SK-N-SH treated with all-trans-retinoic acid at 6 μM for 48 hours (cell line): Measurements from ENCODE around the gene DCLK2.

ENCODE experiments used
- ARNTL ChIP-seq: fragments of 450-650 bp; formaldehyde crosslinking; IDR thresholded peaks from 2 replicates; pipeline ENCODE4 v1.5.0; 2020; ENCODE audit warnings: low read depth, mild to moderate bottlenecking, moderate library complexity, borderline replicate concordance
- BACH2 ChIP-seq: fragments of 250-450 bp; sonication (Bioruptor Pico); IDR thresholded peaks from 2 replicates; pipeline ENCODE4 v1.9.0; 2021; ENCODE audit warnings: mild to moderate bottlenecking, borderline replicate concordance
- CSDC2 ChIP-seq: fragments of 250-450 bp; sonication (Bioruptor Pico); IDR thresholded peaks from 2 replicates; pipeline ENCODE4 v1.5.0; 2020; ENCODE audit warnings: mild to moderate bottlenecking, moderate library complexity
- PATZ1 ChIP-seq: fragments of 250-450 bp; sonication (Bioruptor Pico); IDR thresholded peaks from 2 replicates; pipeline ENCODE4 v1.8.0; 2020; ENCODE audit warnings: mild to moderate bottlenecking, moderate library complexity, borderline replicate concordance
- PPARA ChIP-seq: fragments of 250-450 bp; sonication (Bioruptor Pico); IDR thresholded peaks from 2 replicates; pipeline ENCODE4 v1.5.0; 2020; ENCODE audit warnings: mild to moderate bottlenecking, borderline replicate concordance
- RARB ChIP-seq: fragments of 250-450 bp; sonication (Bioruptor Pico); IDR thresholded peaks from 2 replicates; pipeline ENCODE4 v1.8.0; 2021; ENCODE audit warnings: mild to moderate bottlenecking, moderate library complexity
- SNAI2 ChIP-seq: fragments of 250-450 bp; sonication (Bioruptor Pico); IDR thresholded peaks from 2 replicates; pipeline ENCODE4 v1.5.0; 2020; ENCODE audit warnings: mild to moderate bottlenecking, moderate library complexity
- TOX ChIP-seq: fragments of 250-450 bp; sonication (Bioruptor Pico); IDR thresholded peaks from 2 replicates; pipeline ENCODE4 v1.8.0; 2021; ENCODE audit warnings: mild to moderate bottlenecking, moderate library complexity, borderline replicate concordance
- ZC3H10 ChIP-seq: fragments of 250-450 bp; sonication (Bioruptor Pico); IDR thresholded peaks from 2 replicates; pipeline ENCODE4 v1.5.1; 2021; ENCODE audit warnings: mild to moderate bottlenecking, moderate library complexity
- ZFP3 ChIP-seq: fragments of 250-450 bp; sonication (Bioruptor Pico); IDR thresholded peaks from 2 replicates; pipeline ENCODE4 v1.5.0; 2020; ENCODE audit warnings: mild to moderate bottlenecking, moderate library complexity

- TF ChIP-seq ARNTL (no peak), RARB (CRISPR knock-in tag) (no peak), SNAI2 (CRISPR knock-in tag) (no peak), ZFP3 (CRISPR knock-in tag) (no peak), CSDC2 (no peak), TOX (CRISPR knock-in tag) (no peak), PATZ1 (CRISPR knock-in tag) (no peak), BACH2 (no peak), PPARA (CRISPR knock-in tag) (no peak), ZC3H10 (no peak)
Measured at GRCh38 chr4:150142831-150143230, 64.6 kb downstream of the DCLK2 start.
